Ovary (tissue), 3 donors: ENCODE results near the gene OTOP2.

Experiments used
- CTCF ChIP-seq, 3 donors: fragments of 450-650 bp in 2 of 3; fragments of 200-600 bp in 1 of 3; IDR thresholded peaks; one replicate each; pipeline versions ENCODE4 v1.5.1 to v1.8.0; 2016 to 2022; ENCODE audit warnings: antibody characterized with exemption in 3 of 3, mild to moderate bottlenecking in 1 of 3
- POLR2A ChIP-seq: fragments of 450-650 bp; IDR thresholded peaks from one replicate; pipeline ENCODE4 v1.6.1; 2017; ENCODE audit warnings: antibody characterized with exemption, mild to moderate bottlenecking, moderate library complexity
- donor health status: DM: no; HTN: no; CAD: no.

GRCh38 chr17:74924250-74924948 is at the start of gene OTOP2:
- TF ChIP-seq CTCF (IDR thresholded peaks at IDR 0.05) = no peak
- TF ChIP-seq POLR2A = no peak
